ENCODE results near the gene TIMM8A.

The TIMM8A gene

DNA sequence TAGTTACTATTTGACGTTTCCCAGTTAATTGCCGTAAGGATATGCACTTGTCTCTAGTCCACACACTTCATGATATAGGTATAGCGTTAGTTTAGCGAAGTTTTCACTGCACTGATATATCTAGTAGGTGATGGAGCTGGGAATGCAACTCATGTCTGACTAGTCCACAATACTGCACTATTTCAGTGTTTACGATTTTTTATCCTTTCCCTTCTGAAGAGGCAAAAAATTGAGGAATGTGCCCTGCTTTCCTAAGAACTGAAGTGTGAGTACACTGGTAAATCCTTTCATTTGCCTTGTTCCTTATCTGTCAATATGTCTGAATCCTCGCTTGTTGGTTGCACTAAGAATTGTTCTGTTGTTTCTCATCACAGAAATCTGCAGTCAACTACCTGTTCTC is 43.3 kb upstream of the TIMM8A start:
- Mint-ChIP-seq H3K27me3 (ENCODE audit: low read depth) (no peaks in the 10 kb centered on the region), H3K36me3 (ENCODE audit: low read depth) (peaks cover 33% of the 10 kb centered on the region), H3K9me3 (no peaks in the 10 kb centered on the region), H3K4me3 (peak overlapping the region; percentile 99), H3K4me1 (peaks cover 9% of the 10 kb centered on the region), H3K27ac (peak overlapping the region; percentile 94 to 99 (median 96))
- TF ChIP-seq, protein P1, sequence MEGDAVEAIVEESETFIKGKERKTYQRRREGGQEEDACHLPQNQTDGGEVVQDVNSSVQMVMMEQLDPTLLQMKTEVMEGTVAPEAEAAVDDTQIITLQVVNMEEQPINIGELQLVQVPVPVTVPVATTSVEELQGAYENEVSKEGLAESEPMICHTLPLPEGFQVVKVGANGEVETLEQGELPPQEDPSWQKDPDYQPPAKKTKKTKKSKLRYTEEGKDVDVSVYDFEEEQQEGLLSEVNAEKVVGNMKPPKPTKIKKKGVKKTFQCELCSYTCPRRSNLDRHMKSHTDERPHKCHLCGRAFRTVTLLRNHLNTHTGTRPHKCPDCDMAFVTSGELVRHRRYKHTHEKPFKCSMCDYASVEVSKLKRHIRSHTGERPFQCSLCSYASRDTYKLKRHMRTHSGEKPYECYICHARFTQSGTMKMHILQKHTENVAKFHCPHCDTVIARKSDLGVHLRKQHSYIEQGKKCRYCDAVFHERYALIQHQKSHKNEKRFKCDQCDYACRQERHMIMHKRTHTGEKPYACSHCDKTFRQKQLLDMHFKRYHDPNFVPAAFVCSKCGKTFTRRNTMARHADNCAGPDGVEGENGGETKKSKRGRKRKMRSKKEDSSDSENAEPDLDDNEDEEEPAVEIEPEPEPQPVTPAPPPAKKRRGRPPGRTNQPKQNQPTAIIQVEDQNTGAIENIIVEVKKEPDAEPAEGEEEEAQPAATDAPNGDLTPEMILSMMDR (IDR thresholded peaks at IDR 0.05; ENCODE audit: unreplicated experiment in 3 of 3), result no peak

DNA sequence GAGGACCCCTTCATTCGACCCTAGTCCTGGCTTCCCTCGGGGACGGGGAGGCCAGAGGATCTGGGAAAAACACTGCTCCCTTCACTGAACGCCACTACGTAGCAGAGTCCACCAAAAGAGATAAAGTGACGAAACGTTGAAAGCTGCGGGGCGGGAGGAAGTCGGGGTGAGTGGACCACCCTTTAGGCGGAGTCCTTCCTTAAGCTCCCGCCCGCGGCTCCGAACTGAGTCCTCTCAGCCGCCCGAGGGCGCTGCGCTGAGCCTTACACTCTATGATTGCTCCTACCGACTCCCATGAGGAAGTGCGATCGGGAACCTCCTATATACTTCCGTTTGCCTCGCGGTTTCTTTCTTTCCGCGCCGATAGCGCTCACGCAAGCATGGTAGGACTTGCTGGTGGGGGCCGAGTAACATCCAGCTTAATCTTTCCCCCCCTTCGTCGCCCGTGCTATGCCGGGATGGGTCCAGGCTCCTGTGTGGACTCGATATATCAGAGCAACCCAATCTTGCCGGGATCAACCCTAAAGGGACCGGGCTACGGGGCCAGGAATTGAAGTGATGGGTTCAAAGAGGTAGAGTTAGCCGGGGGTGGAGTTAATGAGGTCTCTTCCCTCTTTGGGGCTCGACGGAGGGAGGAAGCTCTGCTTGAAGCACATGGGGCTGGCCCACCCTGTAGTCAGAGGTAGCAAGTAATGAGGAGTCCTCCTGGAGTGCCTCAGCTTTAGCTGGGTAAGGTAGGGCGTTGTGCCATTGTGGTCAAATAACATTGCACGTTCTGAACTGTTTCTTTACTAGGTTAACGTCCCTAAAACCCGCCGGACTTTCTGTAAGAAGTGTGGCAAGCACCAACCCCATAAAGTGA is 42.4 kb upstream of the TIMM8A start, which contains the start of gene RPL36A:
TSS of gene RPL36A (plus strand) at position 348 of the 862 bp plus-strand sequence. CDS start at position 381, 33 bp downstream.
- peak within 1 kb of the TSS; percentile 99 for H3K4me3 Mint-ChIP-seq
- peaks cover 32% of the 10 kb centered on the region for H3K36me3 Mint-ChIP-seq (ENCODE audit: low read depth)

GRCh38 chrX:101388604-101389003 is 40.1 kb upstream of the TIMM8A start:
- TF ChIP-seq, protein P1 (IDR thresholded peaks at IDR 0.05; ENCODE audit: unreplicated experiment in 3 of 3), result no peak
- Mint-ChIP-seq H3K36me3 (ENCODE audit: low read depth) (peaks cover 20% of the 10 kb centered on the region), H3K27me3 (ENCODE audit: low read depth) (peaks cover 4% of the 10 kb centered on the region), H3K27ac (no peak overlapping the region), H3K4me3 (no peak overlapping the region), H3K4me1 (peaks cover 9% of the 10 kb centered on the region), H3K9me3 (no peaks in the 10 kb centered on the region)

More for the DNA sequence above, 42.4 kb upstream of the TIMM8A start, which contains the start of gene RPL36A:
- Mint-ChIP-seq H3K27ac (peak within 1 kb of the TSS; percentile 94 to 99 (median 96)), H3K27me3 (ENCODE audit: low read depth) (no peaks in the 10 kb centered on the region), H3K4me1 (peaks cover 9% of the 10 kb centered on the region), H3K9me3 (no peaks in the 10 kb centered on the region)
- TF ChIP-seq, protein P1 (IDR thresholded peaks at IDR 0.05; ENCODE audit: unreplicated experiment in 3 of 3), result peak; percentile 64 to 68 (median 65)

GRCh38 chrX:101386542-101386885 is 38.0 kb upstream of the TIMM8A start:
- Mint-ChIP-seq H3K27me3 (ENCODE audit: low read depth) (peaks cover 4% of the 10 kb centered on the region), H3K9me3 (no peaks in the 10 kb centered on the region), H3K4me1 (peaks cover 2% of the 10 kb centered on the region), H3K4me3 (no peak overlapping the region), H3K36me3 (ENCODE audit: low read depth) (peaks cover 5% of the 10 kb centered on the region), H3K27ac (no peak overlapping the region)
- TF ChIP-seq, protein P1 (IDR thresholded peaks at IDR 0.05; ENCODE audit: unreplicated experiment in 3 of 3), result no peak

GRCh38 chrX:101385795-101386541 is 37.4 kb upstream of the TIMM8A start, which contains the start of gene BTK:
BTK (minus strand) TSS chrX:101386191; CDS start chrX:101375284, 10,907 bp downstream.
- no peak within 1 kb of the TSS for H3K27ac Mint-ChIP-seq
- peaks cover under 1% of the 10 kb centered on the region for H3K36me3 Mint-ChIP-seq (ENCODE audit: low read depth)
- H3K4me3 Mint-ChIP-seq, result no peak within 1 kb of the TSS
- H3K4me1 Mint-ChIP-seq, result no peaks in the 10 kb centered on the region
- H3K27me3 Mint-ChIP-seq (ENCODE audit: low read depth), result peaks cover 4% of the 10 kb centered on the region
- H3K9me3 Mint-ChIP-seq, result peaks cover 3% of the 10 kb centered on the region
- TF ChIP-seq, protein P1 (IDR thresholded peaks at IDR 0.05; ENCODE audit: unreplicated experiment in 3 of 3), result no peak
